HG02571 (cell line): ENCODE measurements around the gene GMEB1.
"Not testable (repeated sequence)": the region's sequence is repeated elsewhere in the genome, so short reads cannot be mapped to it uniquely, and the experiment has no call there.

Experiments used
- ATAC-seq: cut with Tn5 transposase; IDR thresholded peaks from one replicate; pipeline ENCODE4 v1.9.1; 2021; ENCODE audit warnings: mild to moderate bottlenecking, moderate library complexity; ENCODE audit not compliant: unreplicated experiment

Gene GMEB1

GRCh38 chr1:28750330-28750729, 81.7 kb downstream of the GMEB1 start:
- no peak for ATAC-seq

DNA sequence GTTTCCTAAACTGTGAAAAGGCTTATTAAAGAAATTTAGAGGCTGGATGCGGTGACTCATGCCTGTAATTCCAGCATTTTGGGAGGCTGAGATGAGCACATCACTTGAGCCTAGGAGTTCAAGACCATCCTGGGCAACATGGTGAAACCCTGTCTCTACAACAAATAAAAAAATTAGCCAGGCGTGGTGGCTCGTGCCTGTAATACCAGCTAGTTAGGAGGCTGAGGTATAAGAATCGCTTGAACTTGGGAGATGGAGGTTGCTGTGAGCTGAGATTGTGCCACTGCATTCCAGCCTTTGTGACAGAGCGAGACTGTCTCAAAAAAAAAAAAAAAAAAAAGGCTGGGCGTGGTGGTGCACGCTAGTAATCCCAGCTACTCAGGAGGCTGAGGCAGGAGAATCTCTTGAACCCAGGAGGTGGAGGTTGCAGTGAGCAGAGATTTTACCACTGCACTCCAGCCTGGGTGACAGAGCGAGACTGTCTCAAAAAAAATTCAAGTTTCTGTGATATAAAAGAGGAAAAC, 82.2 kb downstream of the GMEB1 start:
- not testable (repeated sequence) for ATAC-seq

DNA sequence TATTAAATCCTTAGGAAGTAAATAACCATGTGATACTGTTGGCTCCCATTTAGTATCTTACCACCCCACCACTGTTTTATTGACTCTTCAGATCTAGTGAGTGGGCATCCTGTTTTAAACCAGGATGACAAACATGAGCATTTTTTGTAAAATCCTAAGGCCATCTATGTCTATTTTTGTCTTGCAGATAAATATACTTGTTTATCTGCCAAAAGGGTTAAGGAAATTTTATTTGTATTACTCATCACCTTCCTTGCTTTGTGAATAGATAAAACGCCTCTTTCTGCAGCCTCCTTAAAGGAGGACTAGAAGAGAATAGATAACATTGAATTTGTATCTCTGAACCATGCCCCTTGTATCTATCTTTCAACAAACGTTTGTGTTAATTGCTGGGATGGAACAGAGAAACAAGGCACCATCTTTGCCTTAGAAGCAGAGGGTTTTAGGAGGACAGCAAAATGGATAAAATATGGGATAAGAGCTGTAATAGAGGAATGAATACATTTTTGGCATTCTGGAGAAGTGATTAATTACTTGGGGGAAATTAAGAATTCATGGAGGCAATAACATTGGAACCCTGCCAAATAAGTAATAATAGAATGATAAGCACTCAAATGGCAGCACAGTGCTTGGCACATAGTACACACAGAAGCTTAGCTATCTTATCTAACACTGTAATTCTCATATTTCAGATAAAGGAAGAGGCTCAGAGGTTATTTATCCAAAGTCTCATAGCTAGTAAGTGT, 82.9 kb downstream of the GMEB1 start:
- no peak for ATAC-seq

DNA sequence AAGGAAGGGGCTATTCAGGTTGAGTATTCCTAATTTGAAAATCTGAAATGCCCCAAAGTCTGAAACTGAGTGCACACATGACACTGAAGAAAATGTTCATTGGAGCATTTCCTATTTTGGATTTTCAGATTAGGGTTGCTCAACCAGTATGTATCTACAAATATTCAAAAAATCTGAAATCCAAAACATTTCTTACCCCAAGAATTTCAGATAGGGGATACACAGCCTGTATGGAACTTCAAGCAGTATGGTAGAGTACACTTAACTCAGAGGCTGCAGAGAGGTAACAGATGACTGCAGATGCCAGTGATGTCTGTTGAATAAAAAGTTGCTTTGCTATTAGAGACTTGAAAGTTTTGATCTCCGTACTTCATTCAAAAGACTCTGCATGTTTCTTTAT, 87.1 kb downstream of the GMEB1 start:
- ATAC-seq: no peak

GRCh38 chr1:28756846-28757245, 88.3 kb downstream of the GMEB1 start:
- no peak for ATAC-seq

- no peak for ATAC-seq
These were observed 89.8 kb downstream of the GMEB1 start for GRCh38 chr1:28758420-28758819.

DNA sequence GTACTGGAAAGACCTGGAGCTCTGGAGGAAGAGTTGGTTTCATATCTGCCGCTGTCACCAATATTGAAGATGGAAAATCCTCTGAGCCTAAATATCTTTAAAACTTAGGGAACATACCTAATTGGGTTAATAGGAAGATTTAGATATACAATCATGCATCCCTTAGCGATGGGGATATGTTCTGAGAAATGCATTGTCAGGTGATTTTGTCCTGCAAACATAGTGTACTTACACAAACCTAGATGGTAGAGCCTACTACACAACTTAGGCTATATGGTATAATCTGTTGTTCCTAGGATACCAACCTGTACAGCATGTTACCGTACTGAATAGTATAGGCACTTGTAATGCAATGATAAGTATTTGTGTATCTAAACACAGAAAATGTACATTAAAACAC, 90.7 kb downstream of the GMEB1 start:
- no peak for ATAC-seq

DNA sequence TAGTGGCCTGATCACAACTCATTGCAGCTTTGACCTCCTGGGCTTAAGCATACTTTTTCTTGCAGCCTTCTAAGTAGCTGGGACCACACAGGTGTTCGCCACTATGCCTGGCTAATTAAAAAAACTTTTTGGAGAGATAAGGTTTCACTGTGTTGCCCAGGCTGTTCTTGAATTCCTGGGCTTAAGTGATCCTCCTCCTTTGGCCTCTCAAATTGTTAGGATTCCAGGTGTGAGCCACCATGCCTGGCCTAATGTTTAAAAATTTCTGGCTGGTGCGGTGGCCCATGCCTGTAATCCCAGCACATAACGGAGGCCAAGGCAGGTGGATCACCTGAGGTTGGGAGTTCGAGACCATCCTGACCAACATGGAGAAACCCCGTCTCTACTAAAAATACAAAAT, 92.6 kb downstream of the GMEB1 start:
- ATAC-seq: no peak

DNA sequence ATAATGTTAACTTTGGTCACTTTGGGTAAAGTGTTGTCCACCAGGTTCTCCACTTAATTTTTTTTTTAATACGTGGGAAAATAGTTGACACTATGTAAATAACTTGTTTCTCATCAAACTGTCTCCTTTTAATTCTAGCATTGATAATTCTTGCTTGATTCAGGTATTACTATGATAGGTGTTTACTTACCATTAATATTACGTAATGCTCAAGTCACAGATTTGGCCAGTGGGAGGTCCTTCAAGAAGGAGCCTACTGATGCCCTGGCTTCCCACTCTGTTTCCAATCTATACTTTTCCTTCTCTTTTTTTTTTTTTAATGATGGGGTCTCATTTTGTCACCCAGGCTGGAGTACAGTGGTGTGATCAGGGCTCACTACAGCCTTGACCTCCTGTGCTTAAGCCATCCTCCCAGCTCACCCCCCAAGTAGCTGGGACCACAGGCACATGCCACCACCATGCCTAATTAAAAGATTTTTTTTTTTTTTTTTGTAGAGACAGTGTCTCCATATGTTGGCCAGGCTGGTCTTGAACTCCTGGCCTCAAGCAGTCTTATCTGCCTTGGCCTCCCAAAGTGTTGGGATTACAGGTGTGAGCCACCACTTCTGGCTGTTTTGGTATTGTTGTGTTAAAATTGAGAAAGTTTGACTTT, 98.1 kb downstream of the GMEB1 start:
- ATAC-seq: no peak
